Smooth muscle cell (in vitro differentiated cells): ENCODE data around the gene REC8. TPM values are rescaled to one million over a fixed set of nuclear protein-coding genes. Genes with fewer than 3 reads are reported as not detected.
A peak's percentile ranks its signal among the peaks of the same experiment; 100 is the strongest.

ENCODE experiments used
- DNase-seq: peaks from one replicate; lab custom pipeline; 2025; ENCODE audit not compliant: unreplicated experiment; lab: John Stamatoyannopoulos, UW
- H2AFZ ChIP-seq: fragments of 200-600 bp; sonication (generic); 2 replicates; pipeline ENCODE4 v1.6.0; 2016; ENCODE audit warnings: antibody characterized with exemption, low read depth, mild to moderate bottlenecking
- H3F3A ChIP-seq: fragments of 200-600 bp; sonication (generic); 2 replicates; pipeline ENCODE4 v1.6.0; 2017; ENCODE audit warnings: antibody characterized with exemption, low read depth
- H3K27ac ChIP-seq: fragments of 200-600 bp; sonication (generic); 2 replicates; pipeline ENCODE4 v1.5.1; 2016; ENCODE audit warnings: low read depth, mild to moderate bottlenecking
- H3K27me3 ChIP-seq: fragments of 200-600 bp; sonication (generic); 2 replicates; pipeline ENCODE4 v1.6.1; 2016; ENCODE audit warnings: low read depth, mild to moderate bottlenecking
- H3K36me3 ChIP-seq: fragments of 200-600 bp; sonication (generic); 2 replicates; pipeline ENCODE4 v1.5.1; 2016; ENCODE audit warnings: low read depth
- H3K4me1 ChIP-seq: fragments of 200-600 bp; sonication (generic); 2 replicates; pipeline ENCODE4 v1.5.1; 2016; ENCODE audit warnings: low read depth
- H3K4me2 ChIP-seq: fragments of 200-600 bp; sonication (generic); 2 replicates; pipeline ENCODE4 v1.6.0; 2016; ENCODE audit warnings: mild to moderate bottlenecking
- H3K4me3 ChIP-seq: fragments of 200-600 bp; sonication (generic); 2 replicates; pipeline ENCODE4 v1.5.1; 2016; ENCODE audit warnings: mild to moderate bottlenecking
- H3K79me2 ChIP-seq: fragments of 200-600 bp; sonication (generic); 2 replicates; pipeline ENCODE4 v1.6.0; 2016; ENCODE audit warnings: low read depth, mild to moderate bottlenecking
- H3K9ac ChIP-seq: fragments of 200-600 bp; sonication (generic); 2 replicates; pipeline ENCODE4 v1.6.0; 2016; ENCODE audit warnings: low read depth
- H3K9me3 ChIP-seq: fragments of 200-600 bp; sonication (generic); replicated peaks from 2 replicates; pipeline ENCODE4 v1.5.1; 2016; ENCODE audit warnings: low read depth
- H4K20me1 ChIP-seq: fragments of 200-600 bp; sonication (generic); 2 replicates; pipeline ENCODE4 v1.6.0; 2016; ENCODE audit warnings: low read depth
- WGBS: methylation state at CpG from one replicate; pipeline ENCODE4 v1.1.7; 2016; ENCODE audit warnings: low lambda C conversion rate; 5-methylcytosine and 5-hydroxymethylcytosine counted together
- polyA plus RNA-seq: library from polyadenylated mRNA; unstranded; fragments of >200 nt; fragmentation: Nextera tagmentation; extraction: Ambion mirVana; gene quantifications from 2 replicates; pipeline ENCODE4 v1.2.1, GENCODE V29; 2016
- total RNA-seq: library from RNA; depleted of rRNA; stranded (reverse); fragments of >200 nt; gene quantifications from 2 replicates; pipeline ENCODE4 v1.2.3, GENCODE V29; 2014
- TF ChIP-seq, protein P1 (sequence below): fragments of 200-600 bp; sonication (generic); IDR thresholded peaks from 2 replicates; pipeline ENCODE4 v1.5.1; 2017; ENCODE audit warnings: borderline replicate concordance, mild to moderate bottlenecking, antibody characterized with exemption; ENCODE audit not compliant: insufficient read depth, poor library complexity, severe bottlenecking

REC8 gene
- total and polyA plus RNA-seq, 2 experiments from 2014 or later: 9.3 to 16.8 TPM

DNA sequence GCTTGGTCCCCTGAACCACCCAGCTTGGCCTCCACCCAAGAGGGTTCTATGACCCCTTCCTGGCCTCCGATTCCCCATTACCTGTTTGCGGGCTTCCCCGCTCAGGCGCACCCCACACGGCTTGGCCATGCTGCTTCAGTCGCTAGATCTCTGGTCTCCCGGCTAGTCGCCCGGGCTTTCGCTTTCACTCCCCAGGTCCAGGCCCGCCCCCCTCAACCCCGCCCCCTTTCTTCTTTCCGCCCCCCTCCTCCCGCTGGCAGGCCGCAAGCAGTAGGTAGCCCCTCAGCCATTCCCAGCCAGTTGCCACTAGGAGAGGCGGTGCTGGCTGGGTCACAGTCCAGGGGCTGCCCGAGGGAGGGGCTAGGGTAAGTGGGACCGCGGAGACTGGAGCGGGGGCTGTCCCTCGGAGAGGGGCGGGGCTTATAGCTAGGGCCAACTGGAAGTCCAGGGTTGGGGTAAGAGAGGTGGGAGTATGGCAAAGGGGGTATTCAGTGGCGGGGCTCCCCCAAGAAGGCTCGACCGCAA lies 25.4 kb upstream of the REC8 start, which contains the start of gene PSME2:
PSME2 (minus strand) TSS at position 158 of the 525 bp plus-strand sequence; CDS start at position 129, 29 bp downstream.
- 0% methylated on average over 13 of the region's 25 CpGs for WGBS
- peaks cover 15% of the 10 kb centered on the region for H3K4me1 ChIP-seq
- DNase-seq: peak; percentile 93
- H3K9me3 ChIP-seq: no peaks in the 10 kb centered on the region
- peaks cover 9% of the 10 kb centered on the region for H4K20me1 ChIP-seq
- peak within 1 kb of the TSS; percentile 88 for H3K4me2 ChIP-seq
- no peaks in the 10 kb centered on the region for H3K27me3 ChIP-seq
- H2AFZ ChIP-seq: peak within 1 kb of the TSS; percentile 85
- H3K27ac ChIP-seq: peak within 1 kb of the TSS; percentile 93
- TF ChIP-seq, protein P1, sequence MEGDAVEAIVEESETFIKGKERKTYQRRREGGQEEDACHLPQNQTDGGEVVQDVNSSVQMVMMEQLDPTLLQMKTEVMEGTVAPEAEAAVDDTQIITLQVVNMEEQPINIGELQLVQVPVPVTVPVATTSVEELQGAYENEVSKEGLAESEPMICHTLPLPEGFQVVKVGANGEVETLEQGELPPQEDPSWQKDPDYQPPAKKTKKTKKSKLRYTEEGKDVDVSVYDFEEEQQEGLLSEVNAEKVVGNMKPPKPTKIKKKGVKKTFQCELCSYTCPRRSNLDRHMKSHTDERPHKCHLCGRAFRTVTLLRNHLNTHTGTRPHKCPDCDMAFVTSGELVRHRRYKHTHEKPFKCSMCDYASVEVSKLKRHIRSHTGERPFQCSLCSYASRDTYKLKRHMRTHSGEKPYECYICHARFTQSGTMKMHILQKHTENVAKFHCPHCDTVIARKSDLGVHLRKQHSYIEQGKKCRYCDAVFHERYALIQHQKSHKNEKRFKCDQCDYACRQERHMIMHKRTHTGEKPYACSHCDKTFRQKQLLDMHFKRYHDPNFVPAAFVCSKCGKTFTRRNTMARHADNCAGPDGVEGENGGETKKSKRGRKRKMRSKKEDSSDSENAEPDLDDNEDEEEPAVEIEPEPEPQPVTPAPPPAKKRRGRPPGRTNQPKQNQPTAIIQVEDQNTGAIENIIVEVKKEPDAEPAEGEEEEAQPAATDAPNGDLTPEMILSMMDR: no peak
- peak within 1 kb of the TSS; percentile 82 for H3K9ac ChIP-seq
- H3K36me3 ChIP-seq: no peaks in the 10 kb centered on the region
- H3K4me3 ChIP-seq: peak within 1 kb of the TSS; percentile 86
- peaks cover 16% of the 10 kb centered on the region for H3F3A ChIP-seq
- H3K79me2 ChIP-seq: peaks cover 24% of the 10 kb centered on the region

DNA sequence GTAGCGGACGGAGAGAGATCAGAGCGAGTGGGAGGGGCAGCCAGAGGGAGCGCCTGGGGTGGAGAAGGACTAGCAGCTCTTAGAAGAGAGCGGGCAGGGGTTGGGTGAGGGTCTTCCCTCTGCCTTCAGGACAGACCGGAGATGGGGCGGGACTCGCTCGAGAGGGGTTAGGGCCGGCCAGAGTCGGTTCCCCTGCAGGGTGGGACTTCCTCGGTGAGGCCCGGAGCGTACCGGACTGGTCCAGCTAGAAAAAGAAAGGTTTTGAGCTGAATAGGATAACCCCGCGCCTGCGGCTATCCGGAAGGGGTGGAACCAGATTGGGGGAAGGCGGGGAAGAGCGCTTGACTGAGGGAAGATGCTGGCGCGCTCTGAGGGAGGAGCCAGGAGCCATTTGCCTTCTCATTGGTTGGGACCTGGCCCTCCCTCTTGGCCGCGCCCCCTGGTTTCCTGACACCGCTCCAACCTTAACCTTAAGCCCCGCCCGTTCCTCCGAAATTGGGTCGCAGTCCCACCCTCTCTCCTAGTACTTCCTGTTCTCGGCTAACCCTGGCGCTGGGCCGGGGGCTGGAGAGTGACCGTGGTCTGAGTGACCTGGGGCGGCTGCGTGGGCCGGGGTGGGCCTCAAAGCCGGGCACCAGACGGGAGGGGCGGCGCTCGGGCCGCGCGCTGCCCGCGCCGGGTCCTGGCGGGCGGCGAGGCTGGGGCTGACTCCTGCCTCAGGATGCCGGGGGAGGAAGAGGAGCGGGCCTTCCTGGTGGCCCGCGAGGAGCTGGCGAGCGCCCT lies 24.7 kb upstream of the REC8 start, which contains the start of gene RNF31:
RNF31 (plus strand) TSS at position 521 of the 783 bp plus-strand sequence; CDS start at position 722, 201 bp downstream.
- peaks cover 16% of the 10 kb centered on the region for H3F3A ChIP-seq
- H4K20me1 ChIP-seq: peaks cover 9% of the 10 kb centered on the region
- no peaks in the 10 kb centered on the region for H3K27me3 ChIP-seq
- H2AFZ ChIP-seq: peak within 1 kb of the TSS; percentile 85
- no peaks in the 10 kb centered on the region for H3K9me3 ChIP-seq
- peaks cover 15% of the 10 kb centered on the region for H3K4me1 ChIP-seq
- peak within 1 kb of the TSS; percentile 82 for H3K9ac ChIP-seq
- TF ChIP-seq, protein P1: no peak
- WGBS: under 1% methylated on average over 37 of the region's 57 CpGs
- no peaks in the 10 kb centered on the region for H3K36me3 ChIP-seq
- peak; percentile 93 for DNase-seq
- peaks cover 24% of the 10 kb centered on the region for H3K79me2 ChIP-seq
- H3K27ac ChIP-seq: peak within 1 kb of the TSS; percentile 93
- peak within 1 kb of the TSS; percentile 88 for H3K4me2 ChIP-seq
- H3K4me3 ChIP-seq: peak within 1 kb of the TSS; percentile 86

DNA sequence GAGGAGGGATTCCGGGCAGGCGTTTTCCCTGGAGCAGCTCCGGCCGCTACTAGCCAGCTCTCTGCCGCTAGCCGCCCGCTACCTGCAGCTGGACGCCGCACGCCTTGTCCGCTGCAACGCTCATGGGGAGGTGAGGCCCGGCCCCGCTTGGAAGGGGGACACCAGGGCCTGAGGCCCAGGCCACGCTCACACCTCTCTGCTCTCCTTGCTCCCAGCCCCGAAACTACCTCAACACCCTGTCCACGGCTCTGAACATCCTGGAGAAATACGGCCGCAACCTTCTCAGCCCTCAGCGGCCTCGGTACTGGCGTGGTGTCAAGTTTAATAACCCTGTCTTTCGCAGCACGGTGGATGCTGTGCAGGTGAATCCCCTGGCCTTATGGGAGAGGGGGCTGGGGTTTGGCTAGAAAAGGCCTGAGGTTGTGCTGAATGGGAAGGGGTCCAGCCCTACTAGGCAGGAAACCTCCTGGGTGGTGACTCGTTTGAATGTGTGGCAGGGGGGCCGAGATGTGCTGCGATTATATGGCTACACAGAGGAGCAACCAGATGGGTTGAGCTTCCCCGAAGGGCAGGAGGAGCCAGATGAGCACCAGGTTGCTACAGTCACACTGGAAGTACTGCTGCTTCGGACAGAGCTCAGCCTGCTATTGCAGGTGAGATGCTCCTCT lies 24.0 kb upstream of the REC8 start:
- Histone ChIP-seq H3K9ac (peak overlapping the region; percentile 76), H3K27ac (no peak overlapping the region), H3K27me3 (no peaks in the 10 kb centered on the region), H3K4me2 (peak overlapping the region; percentile 88), H3K79me2 (peaks cover 24% of the 10 kb centered on the region), H3K4me3 (peak overlapping the region; percentile 86), H3K9me3 (no peaks in the 10 kb centered on the region), H3K4me1 (peaks cover 15% of the 10 kb centered on the region), H2AFZ (peak overlapping the region; percentile 85), H4K20me1 (peaks cover 9% of the 10 kb centered on the region), H3K36me3 (no peaks in the 10 kb centered on the region), H3F3A (peaks cover 13% of the 10 kb centered on the region)
- no peak for DNase-seq
- WGBS: 14% methylated on average over 25 of the region's 29 CpGs
- TF ChIP-seq, protein P1: no peak
